Erythroblast (primary cell): ENCODE data around the gene HBEGF.

Source experiments
- GATA1 ChIP-seq: IDR thresholded peaks from 2 replicates; pipeline ENCODE4 v1.6.1; 2011; ENCODE audit warnings: low read depth, mild to moderate bottlenecking, control low read depth, low read length, moderate library complexity
- POLR2A ChIP-seq: IDR thresholded peaks from 2 replicates; pipeline ENCODE4 v1.6.1; 2011; ENCODE audit warnings: mild to moderate bottlenecking, low read length

GRCh38 chr5:140340605-140341121 lies 5.7 kb downstream of the HBEGF start:
- TF ChIP-seq POLR2A: no peak
- TF ChIP-seq GATA1: no peak
